A172 (cell line): ENCODE data around the gene ADARB2. TPM values are rescaled to one million over a fixed set of nuclear protein-coding genes. Genes with fewer than 3 reads are reported as not detected.

Experiments
- DNase-seq: peaks from one replicate; pipeline ENCODE4 v3.0.0-alpha.2; 2015; ENCODE audit warnings: low spot score
- total RNA-seq: library from RNA; depleted of rRNA; stranded (reverse); fragments of >200 nt; shearing (Covaris generic); gene quantifications from 2 replicates; pipeline ENCODE4 v1.2.3, GENCODE V29; 2014

The ADARB2 gene
- total RNA-seq, 1 experiment from 2014 or later, result 1.2 TPM

GRCh38 chr10:1615186-1615954, 122.0 kb downstream of the ADARB2 start:
- DNase-seq, result no peak

GRCh38 chr10:1613511-1613910, 123.8 kb downstream of the ADARB2 start:
- DNase-seq, result no peak

GRCh38 chr10:1612908-1613307, 124.4 kb downstream of the ADARB2 start:
- no peak for DNase-seq

GRCh38 chr10:1611936-1612550, 125.3 kb downstream of the ADARB2 start:
- no peak for DNase-seq

- DNase-seq, result no peak
Measured at GRCh38 chr10:1610986-1611770, 126.1 kb downstream of the ADARB2 start.

GRCh38 chr10:1609648-1609970, 127.7 kb downstream of the ADARB2 start:
- DNase-seq, result no peak

- no peak for DNase-seq
Measured at GRCh38 chr10:1608851-1609647, 128.3 kb downstream of the ADARB2 start.

- no peak for DNase-seq
Measured at GRCh38 chr10:1608408-1608807, 128.9 kb downstream of the ADARB2 start.

GRCh38 chr10:1607466-1607865, 129.9 kb downstream of the ADARB2 start:
- DNase-seq, result no peak

- DNase-seq, result no peak
Measured at GRCh38 chr10:1605999-1606940, 131.1 kb downstream of the ADARB2 start.

- no peak for DNase-seq
Measured at GRCh38 chr10:1605121-1605520, 132.2 kb downstream of the ADARB2 start.

- DNase-seq, result no peak
Measured at GRCh38 chr10:1604246-1604645, 133.1 kb downstream of the ADARB2 start.

- no peak for DNase-seq
Measured at GRCh38 chr10:1603181-1603580, 134.1 kb downstream of the ADARB2 start.

GRCh38 chr10:1602037-1602484, 135.3 kb downstream of the ADARB2 start:
- no peak for DNase-seq

- no peak for DNase-seq
Measured at GRCh38 chr10:1601406-1601805, 135.9 kb downstream of the ADARB2 start.

- no peak for DNase-seq
Measured at GRCh38 chr10:1600861-1601260, 136.5 kb downstream of the ADARB2 start.

- no peak for DNase-seq
Measured at GRCh38 chr10:1598393-1599153, 138.8 kb downstream of the ADARB2 start.

GRCh38 chr10:1597370-1598146, 139.8 kb downstream of the ADARB2 start:
- DNase-seq, result no peak

GRCh38 chr10:1596482-1597099, 140.7 kb downstream of the ADARB2 start:
- DNase-seq, result no peak
